Muscle of arm (tissue), 12 donors: ENCODE results near the gene ATOSA. TPM values are rescaled to one million over a fixed set of nuclear protein-coding genes. Genes with fewer than 3 reads are reported as not detected.

Source experiments
- DNase-seq: peaks from one replicate; pipeline ENCODE4 v3.0.0-alpha.2; 2013
- polyA plus RNA-seq, 12 donors: library from polyadenylated mRNA; unstranded; fragments of 120-200 nt; gene quantifications; one replicate each; pipeline ENCODE4 v1.2.1, GENCODE V29; 2013; ENCODE audit not compliant: insufficient read length in 12 of 12

The ATOSA gene
- polyA plus RNA-seq, 12 donors = 16.5 to 34.6 (median 21.6) TPM; not detected in 1

DNA sequence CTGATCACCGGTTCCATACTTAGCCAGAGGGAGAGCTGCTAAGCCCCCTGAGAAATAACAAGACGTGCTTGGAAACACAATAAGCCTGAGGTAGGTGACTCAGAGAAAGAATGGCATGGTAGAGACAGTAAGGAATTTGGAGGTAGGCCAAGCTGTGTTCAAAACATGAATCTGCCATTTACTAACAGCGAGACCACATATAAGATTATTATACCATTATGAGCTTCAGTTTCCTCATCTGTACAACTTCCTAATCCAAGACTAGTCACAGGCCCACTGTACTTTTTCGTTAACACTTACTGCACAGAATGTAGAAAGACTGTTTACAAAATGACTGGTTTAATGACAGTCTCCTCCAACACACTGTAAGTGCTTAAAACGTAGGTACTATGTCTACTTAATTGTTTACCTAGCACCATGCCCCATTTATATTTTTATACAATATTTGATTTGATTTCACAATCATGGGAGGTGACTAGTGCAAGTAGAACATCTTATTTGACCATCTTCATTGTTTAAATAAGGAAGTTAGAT, 25.7 kb downstream of the ATOSA start:
- no peak for DNase-seq

GRCh38 chr15:52652984-52653383, 26.2 kb downstream of the ATOSA start:
- DNase-seq = no peak

DNA sequence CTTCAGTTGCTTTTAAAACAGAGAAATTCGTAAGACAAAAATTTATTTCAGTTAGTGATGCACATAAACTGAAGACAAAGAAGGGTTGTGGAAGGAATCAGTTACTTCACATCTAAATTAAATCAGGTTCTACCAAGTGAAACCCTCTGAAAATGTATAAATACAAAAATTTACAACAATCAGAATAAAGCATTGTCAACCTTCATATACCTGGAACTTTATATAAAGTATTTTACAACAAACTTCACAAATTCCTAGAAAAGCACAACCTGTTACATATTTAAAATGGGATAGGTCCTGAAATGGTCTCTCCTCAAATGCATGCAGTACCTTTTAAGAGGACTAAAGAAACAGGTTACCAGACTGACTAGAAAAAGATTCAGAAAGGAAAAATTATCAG, 26.9 kb downstream of the ATOSA start:
- no peak for DNase-seq

DNA sequence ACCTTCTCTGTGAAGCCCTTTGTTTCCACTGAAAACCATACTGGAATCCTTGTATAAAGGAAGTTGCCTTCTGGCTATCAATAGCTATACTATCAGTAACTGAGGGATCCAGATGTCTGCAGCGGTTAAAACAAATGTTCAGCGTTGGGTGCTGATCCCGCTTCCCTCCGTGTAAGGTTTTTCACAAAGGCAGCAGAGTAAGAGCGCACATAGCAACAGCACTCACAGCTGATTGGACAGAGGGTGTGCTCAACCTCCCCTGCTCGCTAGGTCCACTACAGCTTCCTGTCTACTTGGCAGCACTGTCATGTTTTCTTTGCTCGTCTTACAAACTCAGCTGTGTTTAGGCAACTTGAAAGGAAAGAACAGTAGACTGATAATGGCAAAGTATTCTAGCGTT, 27.3 kb downstream of the ATOSA start:
- DNase-seq = peak; percentile 88

- DNase-seq = no peak
These were observed 28.1 kb downstream of the ATOSA start for GRCh38 chr15:52651114-52651513.

- no peak for DNase-seq
These were observed 29.5 kb downstream of the ATOSA start for GRCh38 chr15:52649686-52650085.

- no peak for DNase-seq
These were observed 33.3 kb downstream of the ATOSA start for GRCh38 chr15:52645916-52646315.

GRCh38 chr15:52642386-52643361, 36.5 kb downstream of the ATOSA start:
- DNase-seq = peak; percentile 23

- no peak for DNase-seq
These were observed 42.7 kb downstream of the ATOSA start for GRCh38 chr15:52636459-52636858.

DNA sequence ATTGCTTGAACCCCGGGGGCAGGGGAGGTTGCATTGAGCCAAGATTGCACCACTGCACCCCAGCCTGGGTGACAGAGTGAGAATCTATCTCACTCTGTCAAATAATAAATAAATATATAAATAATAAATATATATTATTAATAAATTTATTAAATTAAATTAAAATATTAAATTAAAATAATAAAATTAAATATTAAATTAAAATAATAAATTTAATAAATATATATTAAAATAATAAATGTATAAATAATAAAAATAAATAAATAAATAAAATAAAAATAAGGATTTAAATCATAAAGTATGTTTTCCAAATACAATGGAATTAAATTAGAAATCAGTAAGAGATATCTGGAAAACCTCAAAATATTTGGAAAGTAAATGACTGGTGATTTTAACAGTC, 43.3 kb downstream of the ATOSA start:
- no peak for DNase-seq

Other genes starting within 250 kb of the ATOSA start
- 10 to 100 TPM in 3 of 12 donors, 1 to 10 TPM in 8, not detected in 1; 4.5 to 21.8 (median 7.3) TPM for gene MYO5A, start 150.5 kb downstream of the ATOSA start, polyA plus RNA-seq
- 10 to 100 TPM in 11 of 12 donors, not detected in 1; 68.4 to 90.4 (median 80.1) TPM for gene ARPP19, start 110.4 kb downstream of the ATOSA start, polyA plus RNA-seq
- under 1 TPM in 2 of 12 donors, not detected in 10; 0.17 to 0.40 TPM for gene ONECUT1, start 110.9 kb upstream of the ATOSA start, polyA plus RNA-seq